GM12878 (cell line): ENCODE measurements around the gene PTPN5. TPM values are rescaled to one million over a fixed set of nuclear protein-coding genes. Genes with fewer than 3 reads are reported as not detected.

Source experiments
- ATAC-seq: fragments of 200-7000 bp; cut with Tn5 transposase; 3 replicates; pipeline ENCODE4 v1.9.1; 2020; ENCODE audit warnings: mild to moderate bottlenecking, moderate library complexity
- BruUV-seq: library from RNA; stranded (reverse); fragments of 400-500 nt; replicated peaks from 2 replicates; lab custom pipeline; 2021; lab: Mats Ljungman, UMichigan
- CTCF ChIA-PET: fragments of 300-600 bp; sonication (Branson Sonifier 250); formaldehyde crosslinking; extraction: SDS; loops from one replicate; lab custom pipeline; 2021; ENCODE audit warnings: inconsistent platforms; lab: Yijun Ruan, JAX
- POLR2A ChIA-PET: fragments of 350-600 bp; formaldehyde crosslinking; extraction: SDS; loops from one replicate; lab custom pipeline; 2021; ENCODE audit warnings: inconsistent platforms; lab: Charles Lee
- RAD21 ChIA-PET: fragments of 300-600 bp; sonication (Branson Sonifier 250); formaldehyde crosslinking; loops from one replicate; lab custom pipeline; 2023; ENCODE audit warnings: antibody characterized with exemption; ENCODE audit not compliant: unreplicated experiment; lab: Charles Lee
- SMC1A ChIA-PET: fragments of 300-600 bp; sonication (Branson Sonifier 250); formaldehyde crosslinking; loops from one replicate; lab custom pipeline; 2023; ENCODE audit not compliant: unreplicated experiment, uncharacterized antibody; lab: Charles Lee
- DNase-seq: peaks from one replicate; pipeline ENCODE4 v3.0.0-alpha.2; 2011; ENCODE audit warnings: low read depth, low spot score
- FAIRE-seq: peaks from 3 replicates; lab custom pipeline; 2011; peaks lifted over from hg19 to GRCh38; lab: Jason Lieb, UNC
- H2AFZ ChIP-seq: 2 replicates; pipeline ENCODE4 v1.6.0; 2011; ENCODE audit warnings: low read depth, low read length, control low read depth; ENCODE audit not compliant: control insufficient read depth
- H3K27ac ChIP-seq: 2 replicates; pipeline ENCODE4 v1.5.1; 2011; ENCODE audit warnings: control low read depth; ENCODE audit not compliant: control insufficient read depth, insufficient read depth
- H3K27me3 ChIP-seq, 2 experiments: replicated peaks in 1 of 2; 2 replicates each; pipeline versions ENCODE4 v1.6.0 to v1.6.1; 2011; ENCODE audit warnings: low read length in 1 of 2; ENCODE audit not compliant: control insufficient read depth in 2 of 2, insufficient read depth in 2 of 2
- H3K36me3 ChIP-seq, 2 experiments: 2 replicates each; pipeline ENCODE4 v1.5.1; 2011; ENCODE audit warnings: low read length in 1 of 2; ENCODE audit not compliant: control insufficient read depth in 2 of 2, insufficient read depth in 2 of 2
- H3K4me1 ChIP-seq: 2 replicates; pipeline ENCODE4 v1.6.1; 2011; ENCODE audit warnings: mild to moderate bottlenecking, low read length, moderate library complexity, mixed read lengths; ENCODE audit not compliant: control insufficient read depth, insufficient read depth
- H3K4me2 ChIP-seq: 2 replicates; pipeline ENCODE4 v1.6.0; 2011; ENCODE audit warnings: control low read depth; ENCODE audit not compliant: control insufficient read depth, insufficient read depth
- H3K4me3 ChIP-seq: fragments of 200-600 bp; sonication (generic); 2 replicates; pipeline ENCODE4 v1.5.1; 2016
- H3K79me2 ChIP-seq: 2 replicates; pipeline ENCODE4 v1.6.0; 2011; ENCODE audit warnings: low read length; ENCODE audit not compliant: control insufficient read depth, insufficient read depth
- H3K9ac ChIP-seq: 2 replicates; pipeline ENCODE4 v1.8.0; 2011; ENCODE audit warnings: low read length, control low read depth, mixed read lengths; ENCODE audit not compliant: control insufficient read depth, insufficient read depth
- H3K9me3 ChIP-seq: replicated peaks from 3 replicates; pipeline ENCODE4 v1.5.1; 2011; ENCODE audit warnings: mild to moderate bottlenecking, low read length; ENCODE audit not compliant: control insufficient read depth, insufficient read depth
- H4K20me1 ChIP-seq: 2 replicates; pipeline ENCODE4 v1.6.0; 2011; ENCODE audit not compliant: control insufficient read depth, insufficient read depth
- RCOR1 ChIP-seq: conservative IDR thresholded peaks from 2 replicates; pipeline ENCODE4 v1.6.1; 2012; ENCODE audit warnings: low read depth, low read length, improper control_type of control experiment
- SPI1 ChIP-seq: IDR thresholded peaks from 2 replicates; pipeline ENCODE4 v1.6.1; 2011; ENCODE audit warnings: low read depth, mild to moderate bottlenecking, low read length, moderate library complexity, borderline replicate concordance; ENCODE audit not compliant: insufficient read depth
- YBX1 ChIP-seq: fragments of 450-650 bp; IDR thresholded peaks from 2 replicates; pipeline ENCODE4 v1.6.1; 2016; ENCODE audit warnings: antibody characterized with exemption
- ZNF207 ChIP-seq: fragments of 450-650 bp; IDR thresholded peaks from 2 replicates; pipeline ENCODE4 v1.6.1; 2014; ENCODE audit warnings: antibody characterized with exemption, mild to moderate bottlenecking, borderline replicate concordance
- ZNF217 ChIP-seq: fragments of 450-650 bp; IDR thresholded peaks from 2 replicates; pipeline ENCODE4 v1.6.1; 2017; ENCODE audit warnings: antibody characterized with exemption, mild to moderate bottlenecking
- ZSCAN29 ChIP-seq: fragments of 450-650 bp; IDR thresholded peaks from 2 replicates; pipeline ENCODE4 v1.6.1; 2017; ENCODE audit warnings: mild to moderate bottlenecking, moderate library complexity
- WGBS: methylation state at CpG from one replicate; pipeline ENCODE4 v1.1.6; 2016; ENCODE audit warnings: low lambda C conversion rate; ENCODE audit not compliant: insufficient replicate concordance, insufficient coverage; ENCODE audit errors: missing lambda C conversion rate; 5-methylcytosine and 5-hydroxymethylcytosine counted together
- in situ Hi-C: fragments of 300-500 bp; cut with MboI; formaldehyde crosslinking; loops from 9 replicates; pipeline ENCODE4 v1.14.3; 2018; ENCODE audit warnings: mixed read lengths
- intact Hi-C: fragments of 100-400 bp; cut with micrococcal nuclease; formaldehyde crosslinking; loops from one replicate; pipeline ENCODE4 v1.14.2; 2022; ENCODE audit not compliant: unreplicated experiment
- polyA plus RNA-seq, 11 experiments: library from polyadenylated mRNA; depleted of rRNA in 4 of 11; unstranded in 6 of 11; stranded (reverse) in 5 of 11; fragments of >200 nt; fragmentation: Nextera tagmentation in 4 of 11; fragmentation: Illumina TruSeq in 1 of 11; extraction: Ambion mirVana in 4 of 11; extraction: Trizol in 1 of 11; gene quantifications; 1 replicate in 1 of 11; 2 replicates in 10 of 11; pipeline versions ENCODE4 v1.2.1 to v1.2.3, GENCODE V29; 2011 to 2016; ENCODE audit warnings: inconsistent platforms in 2 of 11, missing spikeins in 2 of 11, low read depth in 1 of 11
- total RNA-seq, 4 experiments: library from RNA; depleted of rRNA in 3 of 4; stranded (reverse); fragments of >200 nt in 3 of 4; fragmentation: Illumina TruSeq in 1 of 4; extraction: Trizol in 1 of 4; gene quantifications; 2 replicates each; pipeline versions ENCODE4 v1.2.1 to v1.2.3, GENCODE V29; 2013 to 2021
- TF ChIP-seq, protein P1 (sequence below): fragments of 450-650 bp; IDR thresholded peaks from 2 replicates; pipeline ENCODE4 v1.6.1; 2016; ENCODE audit warnings: mild to moderate bottlenecking, moderate library complexity, borderline replicate concordance
- TF ChIP-seq, protein P2 (sequence below): fragments of 450-650 bp; IDR thresholded peaks from 2 replicates; pipeline ENCODE4 v1.6.1; 2016; ENCODE audit warnings: mild to moderate bottlenecking
- TF ChIP-seq, protein P3 (sequence below): fragments of 450-650 bp; IDR thresholded peaks from 2 replicates; pipeline ENCODE4 v1.6.1; 2018; ENCODE audit warnings: mild to moderate bottlenecking, low read depth, moderate library complexity; ENCODE audit not compliant: partially characterized antibody
- TF ChIP-seq, protein P4 (sequence below): fragments of 450-650 bp; formaldehyde crosslinking; IDR thresholded peaks from 2 replicates; pipeline ENCODE4 v1.5.0; 2022; ENCODE audit warnings: mild to moderate bottlenecking, missing genetic modification characterization

PTPN5 gene
- total and polyA plus RNA-seq, 10 of the 15 experiments (the other 5 are each of a cell fraction or from before 2014, with no cell fraction given): 0.04 to 0.06 (median 0.05) TPM; not detected in 7

DNA sequence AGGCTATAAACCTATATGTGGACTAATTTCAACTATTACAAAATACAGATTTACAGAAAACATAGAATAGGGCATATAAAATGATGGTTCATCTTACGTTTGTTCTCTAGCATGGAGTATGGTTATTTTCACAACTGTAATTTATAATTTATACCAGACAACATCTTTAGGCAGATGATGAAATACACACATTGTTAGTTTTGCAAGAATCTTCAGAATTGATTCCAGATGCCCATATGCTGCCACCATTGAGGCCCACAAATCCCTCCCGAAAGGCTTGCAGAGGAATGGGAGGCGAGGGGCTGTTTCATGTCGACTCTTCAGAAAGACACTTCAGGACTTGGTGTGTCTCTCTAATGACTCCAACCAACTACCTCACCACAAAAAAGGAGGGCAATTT, 6.2 kb downstream of the PTPN5 start:
- no peak overlapping the region for H3K27ac ChIP-seq
- ATAC-seq (no peak), FAIRE-seq (no peak), DNase-seq (no peak)
- no peak overlapping the region for H3K4me2 ChIP-seq
- no peaks in the 10 kb centered on the region for H3K79me2 ChIP-seq
- ChIA-PET SMC1A (no interaction called here), RAD21 (no interaction called here), CTCF (interaction anchor here (1.1 kb wide), 1 partner anchor 10 kb away, joined by 3 read pairs; no protein-coding TSS in a partner anchor)
- H3K4me3 ChIP-seq: no peak overlapping the region
- H3K27me3 ChIP-seq: peaks cover 3 to 5% of the 10 kb centered on the region in 2 experiments; a peak in 3 of 4 replicates
- H3K9ac ChIP-seq: no peak overlapping the region
- H4K20me1 ChIP-seq: no peaks in the 10 kb centered on the region
- no peaks in the 10 kb centered on the region for H3K9me3 ChIP-seq
- no peaks in the 10 kb centered on the region for H3K4me1 ChIP-seq
- BruUV-seq: no TSS peak
- 36% methylated on average over 4 of the region's 4 CpGs for WGBS
- H3K36me3 ChIP-seq: no peaks in the 10 kb centered on the region
- no peak overlapping the region for H2AFZ ChIP-seq
- TF ChIP-seq, protein P1, sequence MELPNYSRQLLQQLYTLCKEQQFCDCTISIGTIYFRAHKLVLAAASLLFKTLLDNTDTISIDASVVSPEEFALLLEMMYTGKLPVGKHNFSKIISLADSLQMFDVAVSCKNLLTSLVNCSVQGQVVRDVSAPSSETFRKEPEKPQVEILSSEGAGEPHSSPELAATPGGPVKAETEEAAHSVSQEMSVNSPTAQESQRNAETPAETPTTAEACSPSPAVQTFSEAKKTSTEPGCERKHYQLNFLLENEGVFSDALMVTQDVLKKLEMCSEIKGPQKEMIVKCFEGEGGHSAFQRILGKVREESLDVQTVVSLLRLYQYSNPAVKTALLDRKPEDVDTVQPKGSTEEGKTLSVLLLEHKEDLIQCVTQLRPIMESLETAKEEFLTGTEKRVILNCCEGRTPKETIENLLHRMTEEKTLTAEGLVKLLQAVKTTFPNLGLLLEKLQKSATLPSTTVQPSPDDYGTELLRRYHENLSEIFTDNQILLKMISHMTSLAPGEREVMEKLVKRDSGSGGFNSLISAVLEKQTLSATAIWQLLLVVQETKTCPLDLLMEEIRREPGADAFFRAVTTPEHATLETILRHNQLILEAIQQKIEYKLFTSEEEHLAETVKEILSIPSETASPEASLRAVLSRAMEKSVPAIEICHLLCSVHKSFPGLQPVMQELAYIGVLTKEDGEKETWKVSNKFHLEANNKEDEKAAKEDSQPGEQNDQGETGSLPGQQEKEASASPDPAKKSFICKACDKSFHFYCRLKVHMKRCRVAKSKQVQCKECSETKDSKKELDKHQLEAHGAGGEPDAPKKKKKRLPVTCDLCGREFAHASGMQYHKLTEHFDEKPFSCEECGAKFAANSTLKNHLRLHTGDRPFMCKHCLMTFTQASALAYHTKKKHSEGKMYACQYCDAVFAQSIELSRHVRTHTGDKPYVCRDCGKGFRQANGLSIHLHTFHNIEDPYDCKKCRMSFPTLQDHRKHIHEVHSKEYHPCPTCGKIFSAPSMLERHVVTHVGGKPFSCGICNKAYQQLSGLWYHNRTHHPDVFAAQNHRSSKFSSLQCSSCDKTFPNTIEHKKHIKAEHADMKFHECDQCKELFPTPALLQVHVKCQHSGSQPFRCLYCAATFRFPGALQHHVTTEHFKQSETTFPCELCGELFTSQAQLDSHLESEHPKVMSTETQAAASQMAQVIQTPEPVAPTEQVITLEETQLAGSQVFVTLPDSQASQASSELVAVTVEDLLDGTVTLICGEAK: no peak
- TF ChIP-seq RCOR1: no peak
- no peak for TF ChIP-seq ZNF217
- TF ChIP-seq ZSCAN29: no peak
- TF ChIP-seq, protein P2, sequence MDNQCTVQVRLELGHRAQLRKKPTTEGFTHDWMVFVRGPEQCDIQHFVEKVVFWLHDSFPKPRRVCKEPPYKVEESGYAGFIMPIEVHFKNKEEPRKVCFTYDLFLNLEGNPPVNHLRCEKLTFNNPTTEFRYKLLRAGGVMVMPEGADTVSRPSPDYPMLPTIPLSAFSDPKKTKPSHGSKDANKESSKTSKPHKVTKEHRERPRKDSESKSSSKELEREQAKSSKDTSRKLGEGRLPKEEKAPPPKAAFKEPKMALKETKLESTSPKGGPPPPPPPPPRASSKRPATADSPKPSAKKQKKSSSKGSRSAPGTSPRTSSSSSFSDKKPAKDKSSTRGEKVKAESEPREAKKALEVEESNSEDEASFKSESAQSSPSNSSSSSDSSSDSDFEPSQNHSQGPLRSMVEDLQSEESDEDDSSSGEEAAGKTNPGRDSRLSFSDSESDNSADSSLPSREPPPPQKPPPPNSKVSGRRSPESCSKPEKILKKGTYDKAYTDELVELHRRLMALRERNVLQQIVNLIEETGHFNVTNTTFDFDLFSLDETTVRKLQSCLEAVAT: no peak
- no peak for TF ChIP-seq SPI1
- TF ChIP-seq, protein P3, sequence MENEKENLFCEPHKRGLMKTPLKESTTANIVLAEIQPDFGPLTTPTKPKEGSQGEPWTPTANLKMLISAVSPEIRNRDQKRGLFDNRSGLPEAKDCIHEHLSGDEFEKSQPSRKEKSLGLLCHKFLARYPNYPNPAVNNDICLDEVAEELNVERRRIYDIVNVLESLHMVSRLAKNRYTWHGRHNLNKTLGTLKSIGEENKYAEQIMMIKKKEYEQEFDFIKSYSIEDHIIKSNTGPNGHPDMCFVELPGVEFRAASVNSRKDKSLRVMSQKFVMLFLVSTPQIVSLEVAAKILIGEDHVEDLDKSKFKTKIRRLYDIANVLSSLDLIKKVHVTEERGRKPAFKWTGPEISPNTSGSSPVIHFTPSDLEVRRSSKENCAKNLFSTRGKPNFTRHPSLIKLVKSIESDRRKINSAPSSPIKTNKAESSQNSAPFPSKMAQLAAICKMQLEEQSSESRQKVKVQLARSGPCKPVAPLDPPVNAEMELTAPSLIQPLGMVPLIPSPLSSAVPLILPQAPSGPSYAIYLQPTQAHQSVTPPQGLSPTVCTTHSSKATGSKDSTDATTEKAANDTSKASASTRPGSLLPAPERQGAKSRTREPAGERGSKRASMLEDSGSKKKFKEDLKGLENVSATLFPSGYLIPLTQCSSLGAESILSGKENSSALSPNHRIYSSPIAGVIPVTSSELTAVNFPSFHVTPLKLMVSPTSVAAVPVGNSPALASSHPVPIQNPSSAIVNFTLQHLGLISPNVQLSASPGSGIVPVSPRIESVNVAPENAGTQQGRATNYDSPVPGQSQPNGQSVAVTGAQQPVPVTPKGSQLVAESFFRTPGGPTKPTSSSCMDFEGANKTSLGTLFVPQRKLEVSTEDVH: no peak
- TF ChIP-seq YBX1: no peak
- TF ChIP-seq, protein P4, sequence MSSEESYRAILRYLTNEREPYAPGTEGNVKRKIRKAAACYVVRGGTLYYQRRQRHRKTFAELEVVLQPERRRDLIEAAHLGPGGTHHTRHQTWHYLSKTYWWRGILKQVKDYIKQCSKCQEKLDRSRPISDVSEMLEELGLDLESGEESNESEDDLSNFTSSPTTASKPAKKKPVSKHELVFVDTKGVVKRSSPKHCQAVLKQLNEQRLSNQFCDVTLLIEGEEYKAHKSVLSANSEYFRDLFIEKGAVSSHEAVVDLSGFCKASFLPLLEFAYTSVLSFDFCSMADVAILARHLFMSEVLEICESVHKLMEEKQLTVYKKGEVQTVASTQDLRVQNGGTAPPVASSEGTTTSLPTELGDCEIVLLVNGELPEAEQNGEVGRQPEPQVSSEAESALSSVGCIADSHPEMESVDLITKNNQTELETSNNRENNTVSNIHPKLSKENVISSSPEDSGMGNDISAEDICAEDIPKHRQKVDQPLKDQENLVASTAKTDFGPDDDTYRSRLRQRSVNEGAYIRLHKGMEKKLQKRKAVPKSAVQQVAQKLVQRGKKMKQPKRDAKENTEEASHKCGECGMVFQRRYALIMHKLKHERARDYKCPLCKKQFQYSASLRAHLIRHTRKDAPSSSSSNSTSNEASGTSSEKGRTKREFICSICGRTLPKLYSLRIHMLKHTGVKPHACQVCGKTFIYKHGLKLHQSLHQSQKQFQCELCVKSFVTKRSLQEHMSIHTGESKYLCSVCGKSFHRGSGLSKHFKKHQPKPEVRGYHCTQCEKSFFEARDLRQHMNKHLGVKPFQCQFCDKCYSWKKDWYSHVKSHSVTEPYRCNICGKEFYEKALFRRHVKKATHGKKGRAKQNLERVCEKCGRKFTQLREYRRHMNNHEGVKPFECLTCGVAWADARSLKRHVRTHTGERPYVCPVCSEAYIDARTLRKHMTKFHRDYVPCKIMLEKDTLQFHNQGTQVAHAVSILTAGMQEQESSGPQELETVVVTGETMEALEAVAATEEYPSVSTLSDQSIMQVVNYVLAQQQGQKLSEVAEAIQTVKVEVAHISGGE (CRISPR knock-in tag): no peak
- no peak for TF ChIP-seq ZNF207
- TF ChIP-seq, all 136 proteins: peak for 0
- POLR2A ChIA-PET: no interaction called here
- intact Hi-C loops (no loop called here), in situ Hi-C loops (no loop called here)
